Activated CD8-positive, alpha-beta memory T cell treated with anti-CD3 and anti-CD28 coated beads for 48 hours (primary cell): Measurements from ENCODE around the gene SULT6B1.

Source experiments
- DNase-seq, 3 experiments: peaks; one replicate each; pipeline ENCODE4 v3.0.0-alpha.2; 2020; ENCODE audit warnings: low read depth in 2 of 3, low spot score in 2 of 3

Gene SULT6B1

DNA sequence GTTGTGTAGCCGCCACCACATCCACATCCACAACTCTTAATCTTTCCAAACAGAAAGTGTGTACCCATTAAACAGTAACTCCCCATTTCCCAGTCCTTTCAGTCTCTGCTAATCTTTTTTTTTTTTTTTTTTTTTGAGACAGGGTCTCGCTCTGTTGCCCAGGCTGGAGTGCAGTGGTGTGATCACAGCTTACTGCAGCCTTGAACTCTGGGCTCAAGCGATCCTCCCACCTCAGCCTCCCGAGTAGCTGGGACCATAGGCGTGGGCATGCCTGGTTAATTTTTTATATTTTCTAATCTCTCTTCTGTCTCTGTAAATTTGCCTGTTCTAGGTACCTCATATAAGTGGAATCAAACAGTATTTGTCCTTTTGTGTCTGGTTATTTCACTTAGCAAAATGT is 35.2 kb downstream of the SULT6B1 start:
- no peak for DNase-seq

DNA sequence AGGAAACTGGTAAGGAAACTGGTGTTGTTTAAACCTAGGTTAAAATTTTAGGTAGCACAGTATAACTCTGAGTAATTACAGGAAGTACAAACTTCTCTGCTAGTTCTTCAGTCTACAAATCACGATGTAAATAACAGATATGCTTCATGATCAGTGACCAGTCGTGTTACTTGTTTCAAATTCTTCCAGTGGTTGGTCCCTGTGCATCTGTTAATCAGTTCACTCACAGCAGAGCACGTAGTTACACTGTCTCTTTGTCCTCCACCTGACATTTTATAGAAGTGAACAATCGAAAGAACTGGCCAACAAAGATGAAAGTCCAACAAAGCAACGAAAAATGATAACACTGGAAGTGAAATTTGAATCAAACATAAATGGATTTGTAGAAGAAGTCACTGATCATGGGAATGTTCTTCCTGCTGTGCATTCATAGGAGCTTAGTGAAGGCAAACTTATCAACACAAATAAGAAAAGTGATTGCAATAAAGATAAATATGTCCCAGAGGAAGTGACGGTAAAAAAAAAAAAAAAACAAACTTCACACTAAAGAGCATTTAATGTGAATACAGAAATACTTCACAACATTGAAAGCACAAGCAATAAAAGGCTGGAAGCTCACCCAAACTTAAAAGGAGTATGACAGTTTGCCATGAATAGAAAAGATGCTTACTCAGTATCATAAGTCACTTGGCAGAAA is 38.7 kb downstream of the SULT6B1 start:
- DNase-seq: no peak

DNA sequence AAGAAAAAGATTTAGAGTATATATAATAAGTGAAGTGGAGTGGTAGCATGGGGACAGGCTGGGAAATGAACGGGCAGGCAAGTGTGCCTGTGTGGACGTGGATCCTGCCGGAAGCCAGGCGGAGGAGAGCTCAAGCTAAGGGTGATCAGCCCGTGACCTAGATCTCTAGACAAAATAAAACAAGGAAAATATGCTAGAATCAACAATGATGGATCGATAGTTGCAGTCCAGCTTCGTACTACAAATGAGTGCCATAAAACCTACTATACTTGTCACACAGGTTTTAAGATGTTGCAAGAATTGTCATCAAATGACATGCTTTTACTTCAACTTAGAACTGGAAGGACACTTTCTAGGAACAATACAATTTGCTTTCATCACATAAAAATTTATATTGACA is 40.1 kb downstream of the SULT6B1 start:
- no peak for DNase-seq

DNA sequence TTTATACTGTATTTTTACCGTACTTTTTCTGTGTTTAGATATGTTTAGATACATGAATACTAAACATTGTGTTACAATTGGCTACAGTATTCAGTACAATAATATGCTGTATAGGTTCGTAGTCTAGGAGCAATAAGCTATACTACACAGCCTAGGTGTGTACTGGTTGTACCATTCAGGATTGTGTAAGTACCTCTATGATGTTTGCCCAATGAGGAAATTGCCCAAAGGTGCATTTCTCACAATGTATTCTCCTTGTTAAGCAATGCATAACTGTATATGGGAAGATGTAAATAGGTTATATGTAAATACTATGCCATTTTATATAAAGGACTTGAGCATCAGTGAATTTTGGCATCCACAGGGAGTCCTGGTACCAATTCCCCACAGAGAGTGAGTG is 42.4 kb downstream of the SULT6B1 start:
- no peak for DNase-seq

DNA sequence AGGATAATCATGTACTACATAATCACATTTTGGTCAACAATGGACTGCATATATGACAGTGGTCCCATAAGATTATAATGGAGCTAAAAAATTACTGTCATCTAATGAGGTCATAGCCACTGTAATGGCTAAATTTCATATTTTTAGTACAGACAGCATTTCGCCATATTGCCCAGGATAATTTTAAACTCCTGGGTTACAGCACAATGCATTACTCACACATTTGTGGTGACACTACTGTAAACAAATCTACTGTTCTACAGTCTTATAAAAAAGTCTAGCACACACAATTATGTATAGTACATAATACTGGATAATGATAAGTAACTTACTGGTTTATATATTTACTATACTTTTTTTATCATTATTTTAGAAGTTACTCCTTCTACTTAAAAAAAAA is 44.5 kb downstream of the SULT6B1 start:
- DNase-seq: no peak

DNA sequence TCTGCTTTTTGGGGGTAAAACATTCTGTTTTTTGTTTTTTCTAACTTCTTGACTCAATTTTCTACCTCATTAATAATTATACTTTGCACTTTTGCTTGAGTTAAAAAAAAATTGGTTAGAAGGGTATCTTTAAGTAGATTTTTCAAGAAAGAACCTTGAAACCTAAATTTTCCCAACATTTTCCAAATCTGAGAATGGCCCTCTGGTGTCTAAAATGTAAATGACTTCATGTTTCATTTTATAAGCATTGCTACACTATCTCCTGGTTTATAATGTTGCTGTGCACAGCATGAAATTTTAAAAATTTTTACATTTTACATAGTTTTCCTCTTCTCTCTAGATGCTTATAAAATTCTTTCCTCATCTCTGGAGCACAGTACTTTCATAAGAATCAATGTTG is 45.9 kb downstream of the SULT6B1 start:
- no peak for DNase-seq

DNA sequence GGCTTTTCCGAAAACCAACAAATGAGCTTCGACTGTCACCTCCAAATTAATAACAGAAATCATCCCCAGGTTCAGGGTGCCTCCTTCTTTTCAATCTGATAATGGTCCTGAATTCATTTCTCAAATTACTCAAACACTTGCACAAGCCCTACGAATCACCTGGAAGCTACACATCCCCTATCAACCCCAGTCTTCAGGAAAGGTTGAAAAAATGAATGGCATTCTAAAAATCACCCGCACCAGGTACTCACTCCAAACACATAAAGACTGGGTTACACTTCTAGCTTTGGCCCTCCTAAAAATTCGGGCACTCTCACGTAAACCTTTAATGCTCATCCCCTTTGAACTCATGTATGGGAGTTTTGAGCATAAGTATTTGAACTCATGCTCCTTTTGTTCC is 55.6 kb downstream of the SULT6B1 start:
- DNase-seq: no peak

DNA sequence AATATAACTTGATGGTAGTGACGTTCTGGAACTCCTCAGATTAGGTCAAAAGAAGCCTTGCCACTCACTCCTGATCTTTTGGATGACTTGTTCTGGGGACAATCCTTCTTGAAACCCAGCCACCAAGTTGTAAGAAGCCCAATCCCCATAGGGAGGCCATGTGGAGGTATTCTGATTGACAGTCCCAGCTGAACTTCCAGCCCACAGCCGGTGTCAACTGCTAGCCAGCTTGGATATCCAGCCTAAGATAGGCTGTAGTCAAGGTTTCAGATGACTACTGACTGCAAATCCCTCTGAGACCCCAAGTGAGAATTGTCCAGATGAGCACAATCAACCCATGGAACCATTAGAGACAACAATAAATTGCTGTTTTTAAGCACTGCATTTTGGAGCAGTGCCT is 63.1 kb downstream of the SULT6B1 start:
- no peak for DNase-seq

DNA sequence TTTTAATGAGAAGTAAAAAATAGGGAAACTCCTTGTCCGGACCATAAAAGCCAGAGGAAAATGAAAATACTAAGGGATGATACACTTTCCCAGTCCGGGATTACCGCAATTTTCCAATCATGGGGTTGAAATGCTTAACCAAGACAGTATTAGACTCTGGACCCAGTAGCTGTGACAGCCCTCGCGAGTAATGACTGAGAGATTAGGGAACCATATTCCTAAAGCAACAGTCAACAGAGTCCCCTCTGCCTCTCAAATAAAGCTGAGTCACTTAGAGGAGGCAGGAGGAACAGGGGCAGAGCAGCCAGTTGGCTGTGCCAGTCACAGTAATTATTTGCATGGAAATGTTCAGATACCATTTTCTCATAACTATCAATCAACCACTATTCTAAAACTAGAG is 69.3 kb downstream of the SULT6B1 start:
- DNase-seq: no peak
